AG04450 (cell line): ENCODE data around the gene GSG1L. TPM values are rescaled to one million over a fixed set of nuclear protein-coding genes. Genes with fewer than 3 reads are reported as not detected.

Source experiments
- CTCF ChIA-PET: fragments of 300-600, 350-600 bp; formaldehyde crosslinking; extraction: SDS; loops from one replicate; lab custom pipeline; 2022; ENCODE audit warnings: antibody characterized with exemption, inconsistent platforms; lab: Charles Lee
- POLR2A ChIA-PET: fragments of 350-600 bp; formaldehyde crosslinking; extraction: SDS; loops from one replicate; lab custom pipeline; 2021; ENCODE audit warnings: antibody characterized with exemption, inconsistent platforms; lab: Yijun Ruan, JAX
- DNase-seq: peaks from one replicate; pipeline ENCODE4 v3.0.0-alpha.2; 2011; ENCODE audit warnings: low read depth, low spot score
- H3K27ac ChIP-seq: one replicate; pipeline ENCODE4 v1.5.1; 2012; ENCODE audit warnings: low read depth, low read length, control low read depth
- H3K27me3 ChIP-seq: one replicate; pipeline ENCODE4 v1.6.0; 2012; ENCODE audit warnings: low read length; ENCODE audit not compliant: control insufficient read depth, insufficient read depth
- H3K4me3 ChIP-seq: 2 replicates; pipeline ENCODE4 v1.5.1; 2011; ENCODE audit warnings: mild to moderate bottlenecking, low read depth, low read length, control low read depth
- H3K9me3 ChIP-seq: 2 replicates; pipeline ENCODE4 v1.5.1; 2012; ENCODE audit warnings: low read length; ENCODE audit not compliant: control insufficient read depth, insufficient read depth
- polyA plus RNA-seq: library from polyadenylated mRNA; depleted of rRNA; stranded (reverse); fragments of >200 nt; gene quantifications from 2 replicates; pipeline ENCODE4 v1.2.3, GENCODE V29; 2011
- TF ChIP-seq, protein P1 (sequence below): IDR thresholded peaks from 2 replicates; pipeline ENCODE4 v1.5.1; 2011; ENCODE audit warnings: low read depth, low read length, control low read depth, inconsistent platforms

The GSG1L gene
- polyA plus RNA-seq, 1 experiment: not detected

DNA sequence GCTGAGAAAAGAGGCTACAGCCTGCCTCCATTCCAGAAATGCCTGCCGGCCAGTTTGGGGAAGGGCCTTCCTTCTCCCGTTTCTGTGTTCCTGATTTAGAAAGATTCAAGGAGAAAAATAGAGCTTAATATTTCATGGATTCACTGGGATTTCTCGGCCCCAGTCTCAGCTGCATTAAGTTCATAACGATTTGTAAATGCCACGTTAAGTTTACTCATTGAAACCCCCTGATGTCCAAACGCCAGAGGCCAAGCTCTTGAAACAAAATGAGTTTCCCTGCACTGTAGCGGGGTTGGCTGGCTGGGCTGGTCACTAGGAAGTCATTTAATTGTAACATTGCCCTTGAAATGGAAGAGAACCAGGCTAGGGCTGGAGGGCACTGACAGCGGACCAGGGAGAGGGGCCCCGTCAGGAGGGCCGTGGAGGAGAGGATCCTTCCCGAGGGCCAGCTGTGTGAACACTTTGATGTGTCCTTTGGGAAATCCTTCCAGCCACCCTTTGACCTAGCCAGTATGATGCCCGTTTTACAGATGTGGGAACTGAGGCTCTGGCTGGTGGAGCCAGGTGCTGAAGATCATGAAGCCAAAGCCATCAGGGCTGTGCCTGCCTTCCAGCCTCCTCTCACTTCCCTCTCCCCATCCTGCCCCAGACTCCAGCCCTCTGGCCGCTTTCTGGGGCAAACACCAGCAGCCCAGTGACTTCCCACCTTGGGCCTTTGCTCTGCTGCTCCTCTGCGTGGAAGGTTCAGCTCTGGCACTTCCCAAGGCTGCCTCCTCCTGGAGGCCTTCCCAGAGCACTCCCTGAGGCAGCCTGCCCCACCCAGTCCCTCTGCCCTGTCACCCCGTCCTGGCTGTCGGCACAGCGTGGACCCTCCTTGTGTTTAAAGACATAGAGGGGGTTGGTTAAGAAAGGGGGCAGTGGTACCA is 293.0 kb downstream of the GSG1L start:
- H3K27ac ChIP-seq: peak overlapping the region; percentile 31
- ChIA-PET CTCF (interaction anchor here (0.8 to 3.6 kb wide), 3 partner anchors 9 to 131 kb away, joined by 3 to 23 read pairs (median 7); no protein-coding TSS in a partner anchor), POLR2A (no interaction called here)
- no peaks in the 10 kb centered on the region for H3K27me3 ChIP-seq
- no peak overlapping the region for H3K4me3 ChIP-seq
- H3K9me3 ChIP-seq: no peaks in the 10 kb centered on the region; the same call in 1 of the 2 replicates
- no peak for DNase-seq
- TF ChIP-seq, protein P1, sequence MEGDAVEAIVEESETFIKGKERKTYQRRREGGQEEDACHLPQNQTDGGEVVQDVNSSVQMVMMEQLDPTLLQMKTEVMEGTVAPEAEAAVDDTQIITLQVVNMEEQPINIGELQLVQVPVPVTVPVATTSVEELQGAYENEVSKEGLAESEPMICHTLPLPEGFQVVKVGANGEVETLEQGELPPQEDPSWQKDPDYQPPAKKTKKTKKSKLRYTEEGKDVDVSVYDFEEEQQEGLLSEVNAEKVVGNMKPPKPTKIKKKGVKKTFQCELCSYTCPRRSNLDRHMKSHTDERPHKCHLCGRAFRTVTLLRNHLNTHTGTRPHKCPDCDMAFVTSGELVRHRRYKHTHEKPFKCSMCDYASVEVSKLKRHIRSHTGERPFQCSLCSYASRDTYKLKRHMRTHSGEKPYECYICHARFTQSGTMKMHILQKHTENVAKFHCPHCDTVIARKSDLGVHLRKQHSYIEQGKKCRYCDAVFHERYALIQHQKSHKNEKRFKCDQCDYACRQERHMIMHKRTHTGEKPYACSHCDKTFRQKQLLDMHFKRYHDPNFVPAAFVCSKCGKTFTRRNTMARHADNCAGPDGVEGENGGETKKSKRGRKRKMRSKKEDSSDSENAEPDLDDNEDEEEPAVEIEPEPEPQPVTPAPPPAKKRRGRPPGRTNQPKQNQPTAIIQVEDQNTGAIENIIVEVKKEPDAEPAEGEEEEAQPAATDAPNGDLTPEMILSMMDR: no peak

DNA sequence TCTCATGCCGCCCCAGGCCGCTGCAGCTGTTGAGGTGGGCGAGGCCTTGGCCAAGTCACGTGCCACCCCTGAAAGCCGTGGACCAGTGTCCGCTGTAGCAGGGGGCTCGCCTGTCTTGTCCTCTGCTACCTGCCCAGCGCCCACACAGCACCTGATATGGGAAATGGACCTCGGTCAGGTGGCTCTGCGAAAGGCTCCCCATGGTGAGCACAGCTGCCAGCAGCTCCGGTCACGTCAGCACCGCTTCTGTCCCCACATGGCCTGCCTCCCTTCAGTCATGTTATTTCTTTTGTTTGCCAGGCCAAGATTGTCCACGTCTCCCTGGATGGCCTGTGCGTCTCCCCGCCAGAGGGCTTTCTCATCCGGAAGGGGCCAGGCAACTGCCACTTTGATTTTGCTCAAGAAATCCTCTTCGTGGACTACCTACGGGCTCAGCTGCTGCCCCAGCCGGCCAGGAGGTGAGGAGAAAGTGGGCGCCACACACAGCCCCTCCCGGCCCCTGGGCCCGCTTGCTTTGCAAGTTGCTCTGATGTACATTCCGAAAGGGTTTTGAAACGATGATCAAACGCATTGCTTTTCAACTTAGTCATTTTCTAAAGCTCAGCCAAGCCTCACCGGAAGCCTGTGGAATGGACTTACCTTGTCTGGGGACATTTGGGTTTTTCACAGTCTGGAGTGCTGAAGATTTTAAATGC is 293.8 kb downstream of the GSG1L start:
- H3K9me3 ChIP-seq: peaks cover 3% of the 10 kb centered on the region
- ChIA-PET CTCF (interaction anchor here (1.2 to 3.6 kb wide), 2 partner anchors 10 to 130 kb away, joined by 4 to 23 read pairs; no protein-coding TSS in a partner anchor), POLR2A (no interaction called here)
- peak overlapping the region; percentile 39 for H3K27ac ChIP-seq
- no peak overlapping the region for H3K4me3 ChIP-seq
- no peaks in the 10 kb centered on the region for H3K27me3 ChIP-seq
- DNase-seq: peak; percentile 32
- TF ChIP-seq, protein P1: no peak

GRCh38 chr16:27768651-27769272 is 294.8 kb downstream of the GSG1L start:
- DNase-seq: no peak
- Histone ChIP-seq H3K4me3 (no peak overlapping the region), H3K27me3 (no peaks in the 10 kb centered on the region), H3K9me3 (peaks cover 7% of the 10 kb centered on the region), H3K27ac (no peak overlapping the region)
- ChIA-PET CTCF (interaction anchor here (1.2 to 3.6 kb wide), 2 partner anchors 11 to 129 kb away, joined by 4 to 23 read pairs; no protein-coding TSS in a partner anchor), POLR2A (interaction anchor here (1.5 kb wide), 1 partner anchor 10 kb away, joined by 4 read pairs; no protein-coding TSS in a partner anchor)
- TF ChIP-seq, protein P1: no peak

- ChIA-PET CTCF (interaction anchor here (3.6 kb wide), 1 partner anchor 12 kb away, joined by 23 read pairs; no protein-coding TSS in a partner anchor), POLR2A (interaction anchor here (1.5 kb wide), 1 partner anchor 10 kb away, joined by 4 read pairs; no protein-coding TSS in a partner anchor)
- Histone ChIP-seq H3K9me3 (peaks cover 7% of the 10 kb centered on the region), H3K27me3 (no peaks in the 10 kb centered on the region), H3K4me3 (no peak overlapping the region), H3K27ac (no peak overlapping the region)
- no peak for DNase-seq
- TF ChIP-seq, protein P1: no peak
These were observed 295.4 kb downstream of the GSG1L start for GRCh38 chr16:27767971-27768591.
